Measurements from ENCODE around the gene SLC7A5.
"Not testable (repeated sequence)": the region's sequence is repeated elsewhere in the genome, so short reads cannot be mapped to it uniquely, and the experiment has no call there.

The SLC7A5 gene

GRCh38 chr16:87862597-87863326 lies 6.5 kb downstream of the SLC7A5 start:
- DNase-seq (ENCODE audit: low read depth in 2 of 2, low spot score in 1 of 2), result not testable (repeated sequence)

GRCh38 chr16:87861300-87862099 lies 7.8 kb downstream of the SLC7A5 start:
- DNase-seq (ENCODE audit: low read depth in 2 of 2, low spot score in 1 of 2), result not testable (repeated sequence)

- DNase-seq (ENCODE audit: low read depth in 2 of 2, low spot score in 1 of 2), result no peak
These were observed 8.6 kb downstream of the SLC7A5 start for GRCh38 chr16:87860553-87861299.

- not testable (repeated sequence) for DNase-seq (ENCODE audit: low read depth in 2 of 2, low spot score in 1 of 2)
These were observed 10.9 kb downstream of the SLC7A5 start for GRCh38 chr16:87858151-87858993.

GRCh38 chr16:87856791-87857228 lies 12.5 kb downstream of the SLC7A5 start:
- no peak for DNase-seq (ENCODE audit: low read depth in 2 of 2, low spot score in 1 of 2)

- DNase-seq (ENCODE audit: low read depth in 2 of 2, low spot score in 1 of 2), result no peak
These were observed 13.2 kb downstream of the SLC7A5 start for GRCh38 chr16:87855852-87856715.

- DNase-seq (ENCODE audit: low read depth in 2 of 2, low spot score in 1 of 2), result no peak
These were observed 14.2 kb downstream of the SLC7A5 start for GRCh38 chr16:87854907-87855683.

- DNase-seq (ENCODE audit: low read depth in 2 of 2, low spot score in 1 of 2), result no peak
These were observed 15.0 kb downstream of the SLC7A5 start for GRCh38 chr16:87854053-87854906.

- peak; percentile 76 to 78 for DNase-seq (ENCODE audit: low read depth in 2 of 2, low spot score in 1 of 2)
These were observed 15.8 kb downstream of the SLC7A5 start for GRCh38 chr16:87853411-87854052.

GRCh38 chr16:87851601-87852000 lies 17.7 kb downstream of the SLC7A5 start:
- DNase-seq (ENCODE audit: low read depth in 2 of 2, low spot score in 1 of 2), result no peak

- DNase-seq (ENCODE audit: low read depth in 2 of 2, low spot score in 1 of 2), result no peak
These were observed 18.1 kb downstream of the SLC7A5 start for GRCh38 chr16:87851141-87851587.

- DNase-seq (ENCODE audit: low read depth in 2 of 2, low spot score in 1 of 2), result peak; percentile 60 to 66
These were observed 19.0 kb downstream of the SLC7A5 start for GRCh38 chr16:87850009-87851006.

GRCh38 chr16:87849419-87850008 lies 19.8 kb downstream of the SLC7A5 start:
- no peak for DNase-seq (ENCODE audit: low read depth in 2 of 2, low spot score in 1 of 2)

GRCh38 chr16:87848676-87849345 lies 20.5 kb downstream of the SLC7A5 start:
- no peak for DNase-seq (ENCODE audit: low read depth in 2 of 2, low spot score in 1 of 2)

All from stimulated activated CD8-positive, alpha-beta memory T cell treated with anti-CD3 and anti-CD28 coated beads, Interleukin-4, amount 100 ng/mL, for 1 hour (primary cell).